Activated CD8-positive, alpha-beta memory T cell treated with anti-CD3 and anti-CD28 coated beads for 1 hour (primary cell): Measurements from ENCODE around the gene CACNG4.
"Not testable (repeated sequence)": the region's sequence is repeated elsewhere in the genome, so short reads cannot be mapped to it uniquely, and the experiment has no call there.

ENCODE experiments used
- DNase-seq, 2 donors: peaks; one replicate each; pipeline ENCODE4 v3.0.0-alpha.2; 2020; ENCODE audit warnings: low read depth in 1 of 2; ENCODE audit errors: extremely low read depth in 1 of 2

The CACNG4 gene

DNA sequence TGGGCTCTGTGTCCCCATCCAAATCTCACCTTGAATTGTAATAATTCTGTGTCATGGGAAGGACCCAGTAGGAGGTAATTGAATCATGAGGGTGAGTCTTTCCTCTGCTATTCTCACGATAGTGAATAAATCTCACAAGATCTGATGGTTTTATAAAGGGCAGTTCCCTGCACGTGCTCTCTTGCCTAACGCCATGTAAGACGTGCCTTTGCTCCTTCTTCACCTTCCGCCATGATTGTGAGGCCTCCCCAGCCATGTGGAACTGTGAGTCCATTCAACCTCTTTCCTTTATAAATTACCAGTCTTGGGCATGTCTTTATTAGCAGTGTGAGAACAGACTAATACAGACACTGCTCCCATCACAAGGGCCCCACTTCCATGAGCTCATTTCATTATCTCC lies 76.6 kb downstream of the CACNG4 start:
- not testable (repeated sequence) for DNase-seq

DNA sequence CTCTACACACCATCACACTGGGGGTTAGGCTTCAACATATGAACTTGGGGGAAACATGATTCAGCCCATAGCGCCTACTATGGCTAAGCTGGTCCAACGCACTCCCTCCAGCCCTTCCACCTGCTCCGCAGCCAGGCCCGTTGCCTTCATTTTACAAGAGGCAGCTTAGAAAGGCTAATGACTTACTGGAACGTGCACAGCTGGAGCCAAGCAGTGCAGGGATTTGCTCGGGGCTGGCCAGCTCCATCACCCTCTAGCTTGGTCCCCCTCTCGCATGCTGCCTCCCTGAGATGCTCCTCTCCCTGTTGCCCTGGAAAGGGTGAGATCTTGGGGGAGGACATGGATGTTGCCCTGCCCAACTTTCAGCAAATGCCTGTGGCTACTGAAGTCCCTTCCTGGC lies 77.0 kb downstream of the CACNG4 start:
- DNase-seq = no peak

DNA sequence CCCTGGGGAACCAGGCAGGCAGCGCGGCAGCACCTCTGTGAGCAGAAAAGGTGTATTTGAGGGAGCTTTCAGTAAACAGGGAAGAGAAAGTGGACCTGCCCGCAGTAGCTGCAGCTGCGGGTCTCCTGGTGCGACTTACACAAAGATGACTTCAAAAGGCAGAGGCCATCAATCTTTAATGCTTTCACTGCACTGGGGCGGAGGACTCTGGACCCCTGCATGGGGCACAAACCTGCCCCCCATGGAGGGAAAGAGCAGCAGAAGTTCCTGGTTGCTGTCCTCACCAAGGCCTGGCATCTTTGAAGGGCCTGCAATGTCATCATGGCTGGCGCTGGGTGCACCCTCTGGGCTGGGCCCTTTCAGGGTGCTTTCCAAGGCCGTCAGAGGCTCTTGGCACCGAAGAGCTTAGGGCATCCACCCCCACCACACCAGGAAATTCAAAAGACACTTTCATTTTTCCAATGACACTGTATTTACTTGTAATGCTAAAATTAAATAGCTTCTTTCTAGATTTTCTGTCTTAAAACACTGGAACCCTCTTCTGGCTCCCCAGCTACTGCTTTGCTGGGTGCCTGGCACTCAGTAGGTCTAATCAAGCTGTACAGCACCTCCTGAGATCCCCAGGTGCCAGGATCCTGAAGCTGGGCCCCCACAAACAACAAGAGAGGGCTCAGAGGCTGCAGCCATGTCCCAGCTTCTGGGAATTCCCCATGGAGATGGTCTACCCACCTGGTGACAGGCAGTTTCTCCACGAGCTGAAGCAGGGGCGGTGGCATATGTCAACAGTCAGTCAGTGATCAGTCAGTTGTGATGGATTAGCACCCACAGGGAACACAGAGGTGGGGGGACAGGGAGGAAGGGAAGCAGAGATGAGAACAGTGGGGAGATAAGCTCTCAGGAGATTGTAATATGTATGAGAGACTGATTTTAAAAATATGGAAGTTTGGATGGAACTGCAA lies 77.7 kb downstream of the CACNG4 start:
- DNase-seq = no peak

DNA sequence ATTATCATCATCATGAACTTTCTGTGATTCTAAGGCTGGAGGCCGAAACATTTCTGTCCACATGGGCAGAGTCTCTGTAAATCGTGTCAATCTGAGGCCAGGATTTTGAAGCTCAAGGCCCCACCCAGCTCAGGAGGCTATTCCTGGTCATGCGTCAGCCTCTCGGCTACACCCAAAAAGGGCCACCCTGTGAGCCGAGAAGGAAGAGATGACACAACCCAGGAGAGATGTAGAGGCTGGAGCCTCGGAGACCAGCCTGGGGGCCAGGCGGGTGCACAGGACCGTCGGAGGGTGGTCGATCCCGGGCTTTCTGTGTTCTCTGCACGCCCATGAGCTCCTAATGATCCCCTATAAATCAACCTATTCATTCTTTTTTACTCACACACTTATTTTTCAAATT lies 78.8 kb downstream of the CACNG4 start:
- DNase-seq = no peak

DNA sequence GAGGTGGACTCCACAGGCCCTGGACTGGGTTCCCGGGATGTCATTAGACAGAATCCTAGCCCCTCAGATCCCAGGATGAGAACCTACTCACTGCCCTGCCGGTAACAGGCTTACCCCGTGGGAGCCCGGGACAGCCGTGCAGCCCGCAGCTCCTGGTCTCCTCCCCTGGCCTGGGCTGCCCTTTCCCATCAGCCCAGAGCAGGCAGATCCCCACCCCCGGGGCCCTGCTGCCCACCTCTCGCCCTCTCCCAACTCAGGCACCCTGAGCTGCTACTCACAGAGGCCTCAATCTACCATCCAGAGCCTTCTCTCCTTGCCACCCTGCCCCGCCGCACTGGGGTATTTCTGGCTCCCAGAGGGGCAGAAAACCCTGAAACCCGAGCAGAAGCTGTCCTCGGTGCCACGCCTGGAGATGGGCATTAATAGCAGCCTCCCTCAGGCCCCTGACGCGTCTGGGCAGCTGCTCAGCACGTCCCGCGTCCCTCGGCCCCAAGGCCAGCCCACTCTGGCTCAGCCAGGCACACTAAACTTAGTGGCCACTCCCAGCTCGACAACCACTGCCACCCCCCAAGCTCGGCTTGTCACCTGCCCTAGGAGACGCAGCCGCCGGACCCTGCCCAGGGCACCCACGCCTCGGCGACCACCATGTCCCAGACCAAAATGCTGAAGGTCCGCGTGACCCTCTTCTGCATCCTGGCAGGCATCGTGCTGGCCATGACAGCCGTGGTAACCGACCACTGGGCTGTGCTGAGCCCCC lies 79.7 kb downstream of the CACNG4 start, which contains the start of gene CACNG1:
Gene CACNG1, plus strand, starts transcription at position 539 of the 757 bp plus-strand sequence. Its CDS starts 107 bp downstream, at position 646.
- DNase-seq = no peak

DNA sequence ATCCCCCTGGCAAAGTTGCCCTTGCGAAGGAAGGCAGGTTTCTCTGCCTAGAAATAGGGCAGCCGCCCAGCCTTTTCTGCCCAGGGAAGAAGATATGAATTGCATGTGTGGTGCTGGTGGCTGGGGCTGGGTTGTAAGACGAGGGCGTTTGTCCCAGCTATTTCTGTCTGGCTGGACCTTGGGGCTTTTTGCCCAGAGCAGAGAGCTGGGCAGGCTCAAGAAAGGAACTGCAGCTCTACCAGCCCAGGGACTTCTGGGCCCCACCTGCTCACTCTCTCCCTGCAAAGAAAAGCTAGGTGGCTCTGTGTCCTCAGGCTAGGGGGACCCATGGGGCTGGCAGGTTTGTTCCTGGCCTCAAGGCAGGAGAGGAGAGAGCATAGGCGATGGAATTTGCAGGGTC lies 80.4 kb downstream of the CACNG4 start:
- DNase-seq = no peak

DNA sequence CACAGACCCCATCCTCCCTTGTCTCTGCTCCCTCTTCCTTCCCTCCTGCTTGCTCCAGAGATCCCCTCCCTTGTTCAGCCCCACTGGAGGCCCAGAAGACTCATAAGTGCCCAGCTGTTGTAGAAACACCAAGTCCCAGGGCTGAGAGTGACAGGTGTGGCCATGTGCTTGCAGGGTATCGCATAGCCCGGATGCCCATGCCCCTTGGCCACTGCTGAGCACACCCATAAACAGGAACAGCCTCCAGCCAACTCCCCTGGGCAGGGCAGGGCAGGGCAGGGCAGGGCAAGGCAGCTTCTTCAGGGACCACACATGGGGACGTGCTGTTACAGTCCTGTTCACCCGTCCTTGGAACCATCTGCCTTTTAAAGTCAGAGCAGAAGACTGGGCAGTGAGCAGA lies 81.9 kb downstream of the CACNG4 start:
- no peak for DNase-seq

DNA sequence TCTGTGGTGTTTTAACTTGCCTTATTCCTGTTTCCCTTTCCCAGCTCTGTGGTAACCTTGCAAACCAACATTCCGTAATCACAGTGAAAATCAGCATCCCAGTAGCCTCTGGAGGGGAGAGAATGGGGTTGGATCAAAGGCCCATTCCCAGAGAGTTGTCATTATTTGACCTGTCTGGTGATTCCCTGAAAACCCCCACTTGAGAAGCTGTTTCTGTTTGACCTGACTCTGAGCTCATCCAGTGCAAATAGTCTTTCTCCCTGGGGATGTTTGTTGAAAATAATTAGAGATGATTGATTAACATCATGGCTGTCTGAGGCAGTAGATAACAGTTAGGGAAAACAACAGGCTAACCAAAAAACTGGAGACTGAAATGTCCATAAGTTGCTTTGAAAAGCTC lies 82.9 kb downstream of the CACNG4 start:
- no peak for DNase-seq

DNA sequence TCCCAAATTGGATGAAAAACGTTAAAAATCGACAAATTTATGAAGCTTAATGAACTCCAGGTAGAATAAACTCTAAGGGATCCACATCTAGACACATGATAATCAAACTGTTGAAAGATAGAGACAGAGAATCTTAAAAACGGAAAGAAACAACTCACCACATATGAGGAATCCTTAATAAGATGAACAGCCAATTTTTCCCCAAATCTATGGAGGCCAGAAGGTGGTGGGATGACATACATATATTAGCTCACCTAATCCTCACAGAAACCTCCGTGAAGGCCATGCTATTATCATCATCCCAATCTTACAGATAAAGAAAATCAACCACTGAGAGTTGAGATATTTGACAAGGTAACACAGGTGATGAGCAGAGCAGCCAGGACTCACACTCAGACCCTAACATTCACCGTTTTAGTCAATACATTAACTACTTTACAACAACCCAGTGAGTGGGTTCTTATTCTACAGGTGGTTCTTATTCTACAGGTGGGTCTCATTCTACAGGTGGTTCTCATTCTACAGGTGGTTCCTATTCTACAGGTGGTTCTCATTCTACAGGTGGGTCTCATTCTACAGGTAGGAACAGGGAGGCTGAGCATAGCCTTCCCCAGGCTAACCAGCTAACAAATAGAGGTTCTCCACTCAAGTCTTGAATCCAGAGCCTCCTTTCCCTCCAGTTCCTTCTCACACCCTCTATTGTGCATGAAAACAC lies 84.7 kb downstream of the CACNG4 start:
- no peak for DNase-seq

DNA sequence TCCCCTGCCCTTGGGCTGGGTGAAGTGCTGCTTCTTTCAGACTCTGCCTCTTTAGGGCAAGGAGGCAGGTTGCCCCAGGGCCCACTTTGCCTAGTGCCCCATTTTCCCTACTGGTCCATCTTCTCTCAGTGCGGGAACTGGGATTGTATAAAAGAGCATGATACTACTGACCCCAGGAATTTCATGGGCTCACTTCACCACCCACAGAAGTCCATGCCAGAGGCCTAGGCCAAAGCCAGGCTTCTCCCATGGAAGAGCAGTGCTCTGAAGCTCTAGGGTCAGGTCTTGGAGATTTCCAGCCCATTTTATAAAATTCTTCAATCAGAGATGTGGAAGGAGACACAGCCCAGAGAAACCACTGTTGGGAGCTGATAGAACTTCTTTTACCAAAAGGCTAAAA lies 85.6 kb downstream of the CACNG4 start:
- no peak for DNase-seq

DNA sequence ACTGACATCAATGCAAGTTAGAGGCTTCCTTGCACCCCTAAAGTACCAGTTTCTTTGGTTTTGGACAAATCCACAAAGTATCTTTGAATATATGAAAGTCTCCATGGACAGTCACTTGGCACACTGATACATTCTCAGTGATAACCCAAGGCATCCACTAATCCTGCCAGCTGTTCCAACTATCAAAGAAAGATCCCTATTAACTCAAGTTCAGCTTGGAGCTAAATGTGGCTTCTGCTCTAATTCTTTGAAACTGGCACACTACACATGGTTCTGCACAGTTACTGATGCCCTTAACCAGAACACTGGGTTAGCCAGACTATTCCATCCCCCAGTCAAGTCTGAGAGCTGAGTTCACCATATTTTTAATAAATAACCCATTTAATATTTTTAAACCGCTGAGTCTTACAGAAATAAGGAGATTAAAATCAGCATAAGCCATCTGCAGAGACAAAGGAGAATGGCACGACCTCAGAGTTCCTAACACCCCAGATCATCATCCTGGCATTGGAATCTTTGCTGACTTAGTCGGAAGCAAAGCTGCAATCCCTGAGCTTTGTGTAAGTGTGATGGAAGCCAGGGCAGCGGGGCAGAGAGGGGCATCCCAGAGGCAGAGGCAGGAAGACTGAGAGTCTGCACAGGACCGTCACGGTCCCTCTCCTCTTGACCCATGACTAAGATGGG lies 86.1 kb downstream of the CACNG4 start:
- DNase-seq = no peak

DNA sequence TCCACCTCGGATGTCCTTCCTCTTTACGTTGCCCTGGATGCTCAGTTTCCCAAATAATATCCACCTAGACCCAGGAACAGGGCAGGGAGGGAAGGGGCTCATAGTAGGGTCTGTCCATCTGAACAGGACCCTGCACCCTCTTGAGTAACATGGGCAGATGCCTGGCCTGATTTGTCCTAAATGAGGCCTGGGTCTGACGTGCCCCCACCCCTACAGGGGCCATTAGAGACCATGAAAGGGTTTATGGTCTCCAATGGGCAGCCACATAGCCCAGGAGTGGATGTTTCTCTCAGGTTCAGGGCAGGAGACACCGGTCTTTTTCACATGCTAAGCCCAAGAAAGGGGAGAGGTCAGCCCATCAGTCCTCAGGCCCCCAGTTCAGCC lies 86.6 kb downstream of the CACNG4 start:
- no peak for DNase-seq

DNA sequence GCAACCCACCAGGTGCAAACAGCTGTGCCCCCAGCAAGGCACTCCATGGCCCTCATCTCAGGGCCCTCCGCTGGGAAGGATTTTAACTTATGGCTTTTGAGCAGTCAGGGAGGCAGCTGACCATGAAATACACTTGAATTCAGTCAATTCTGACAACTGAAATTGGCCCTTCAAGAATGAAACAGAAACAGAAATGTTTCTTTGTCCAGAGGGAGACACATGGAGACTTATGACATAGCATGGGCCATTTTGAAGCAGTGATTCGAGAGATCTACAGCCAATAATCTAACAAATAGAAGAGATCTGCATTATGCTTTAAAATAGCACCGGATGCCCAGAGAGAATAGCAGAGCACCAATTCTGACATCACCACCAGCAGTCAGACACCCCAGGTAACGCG lies 87.3 kb downstream of the CACNG4 start:
- no peak for DNase-seq

DNA sequence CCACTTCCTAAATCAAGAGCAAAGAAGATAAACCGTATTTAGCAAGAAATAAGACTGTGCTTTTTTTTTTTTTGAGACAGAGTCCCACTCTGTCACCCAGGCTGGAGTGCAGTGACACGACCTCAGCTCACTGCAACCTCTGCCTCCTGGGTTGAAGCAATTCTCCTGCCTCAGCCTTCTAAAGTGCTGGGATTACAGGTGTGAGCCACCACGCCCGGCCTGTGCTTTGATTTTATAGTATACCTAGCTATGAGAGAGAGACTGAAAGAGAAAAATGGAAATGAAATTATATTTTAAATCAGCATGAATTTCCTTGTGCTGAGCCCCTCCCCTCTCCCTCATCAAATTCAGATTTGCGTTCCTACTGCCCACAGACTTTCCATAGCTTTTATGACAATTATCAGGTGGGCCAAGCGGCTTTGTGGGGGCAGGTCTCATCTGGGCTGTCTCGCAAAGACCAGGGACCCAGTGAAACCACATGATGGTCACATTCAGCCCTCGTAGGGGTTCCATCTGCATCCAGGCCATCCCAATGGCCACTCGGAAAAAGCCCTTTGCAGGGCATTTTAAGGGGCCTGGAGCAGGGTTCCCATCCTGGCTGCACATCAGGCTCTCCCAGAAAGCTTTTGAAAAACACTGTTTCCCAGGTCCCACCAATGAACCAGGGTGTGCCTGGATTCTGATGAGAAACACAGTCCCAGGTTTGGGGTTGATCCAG lies 88.4 kb downstream of the CACNG4 start:
- DNase-seq = no peak

DNA sequence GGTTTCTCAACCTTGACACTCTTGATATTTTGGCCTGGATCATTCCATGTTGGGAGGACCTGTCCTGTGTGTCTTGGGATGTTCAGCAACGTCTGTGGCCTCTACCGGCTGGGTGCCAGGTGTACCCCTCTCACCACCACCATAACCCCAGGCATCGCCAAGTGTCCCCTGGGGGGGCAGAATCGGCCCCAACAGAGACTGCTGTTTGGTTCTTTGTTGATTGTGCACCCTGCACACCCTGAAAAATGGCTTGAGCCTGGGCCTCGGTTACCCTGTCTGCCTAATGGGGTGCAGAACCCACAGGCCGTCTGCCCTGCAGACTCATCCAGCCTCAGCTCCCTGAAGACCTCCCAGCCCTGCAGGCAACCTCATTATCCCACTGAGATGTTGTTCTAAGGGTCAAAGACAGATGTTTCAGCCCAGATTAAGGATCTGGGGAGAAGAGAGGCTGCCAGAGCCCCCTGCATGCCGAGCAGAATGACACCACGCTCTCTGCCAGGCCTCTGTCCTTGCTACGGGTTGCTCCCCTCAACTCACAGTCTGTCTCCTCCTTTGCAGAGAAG lies 89.0 kb downstream of the CACNG4 start:
- DNase-seq = no peak

DNA sequence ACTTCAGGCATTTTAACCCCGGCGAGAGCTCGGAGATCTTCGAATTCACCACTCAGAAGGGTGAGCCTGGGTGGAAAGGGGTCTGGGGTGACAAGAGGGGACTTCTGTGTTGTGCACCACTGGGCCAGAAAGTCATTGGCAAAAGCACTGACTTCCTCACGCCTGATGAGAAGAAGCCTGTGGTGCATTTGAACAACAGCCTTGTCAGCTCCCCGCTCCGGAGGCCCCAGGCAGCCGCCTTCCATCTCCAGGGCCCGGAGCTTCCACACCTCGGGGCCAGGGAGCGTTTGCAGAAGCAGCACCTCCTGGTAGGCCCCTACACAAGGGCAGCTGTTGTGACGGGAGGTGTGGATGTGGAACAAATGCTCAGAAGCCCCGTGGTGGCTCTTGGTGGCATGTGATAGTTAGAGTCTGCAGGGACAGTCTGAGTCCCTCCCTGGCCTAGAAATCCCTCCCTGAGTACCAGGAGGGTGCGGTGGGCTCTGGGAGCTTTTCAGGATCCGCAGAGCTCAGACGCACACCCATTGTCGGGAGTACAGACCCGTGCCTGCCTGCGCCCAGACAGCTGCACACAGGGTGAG lies 89.6 kb downstream of the CACNG4 start:
- no peak for DNase-seq

DNA sequence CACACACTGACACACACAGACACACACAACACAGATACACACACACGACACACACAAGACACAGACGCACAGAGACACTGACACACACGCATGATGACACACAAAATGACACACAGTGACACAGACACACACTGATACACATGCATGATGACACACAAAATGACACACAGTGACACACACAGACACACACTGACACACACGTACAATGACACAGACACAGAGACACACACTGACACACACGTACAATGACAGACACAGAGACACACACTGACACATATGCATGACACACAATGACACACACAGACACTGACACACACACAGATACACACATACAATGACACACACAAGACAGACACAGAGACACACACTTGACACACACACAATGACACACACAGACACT lies 90.1 kb downstream of the CACNG4 start:
- DNase-seq = no peak

DNA sequence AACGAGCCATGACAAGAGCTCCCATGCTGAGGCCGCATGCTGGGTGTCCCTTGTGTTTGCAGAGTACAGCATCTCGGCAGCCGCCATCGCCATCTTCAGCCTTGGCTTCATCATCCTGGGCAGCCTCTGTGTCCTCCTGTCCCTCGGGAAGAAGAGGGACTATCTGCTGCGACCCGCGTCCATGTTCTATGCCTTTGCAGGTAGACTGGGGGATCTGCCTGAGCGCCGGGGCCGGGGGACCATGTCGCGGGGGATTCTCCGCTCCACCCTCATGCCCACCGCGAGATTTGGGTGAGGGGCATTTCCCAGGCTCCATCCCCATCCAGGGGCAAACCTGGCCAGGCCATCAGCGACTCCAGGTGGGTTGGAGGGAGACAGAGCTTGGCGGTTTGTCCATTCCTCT lies 90.5 kb downstream of the CACNG4 start:
- no peak for DNase-seq
